ENCODE data around the gene HNRNPA2B1.

DNA sequence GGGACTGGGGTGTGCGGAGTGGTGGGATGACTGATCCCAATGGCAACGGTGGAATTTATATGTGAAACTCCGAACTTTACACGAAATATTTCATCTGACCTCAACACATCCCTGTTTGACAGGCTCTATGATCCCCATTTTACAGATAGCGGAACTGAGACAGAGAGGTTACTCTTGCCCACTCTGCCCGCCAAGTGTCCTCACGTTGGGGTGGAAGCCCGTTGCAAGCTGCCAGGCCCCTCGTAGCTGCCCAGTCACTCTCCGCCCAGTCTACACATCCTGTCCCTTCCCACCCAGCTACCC is 48.9 kb downstream of the HNRNPA2B1 start:
- TF ChIP-seq, protein P1, sequence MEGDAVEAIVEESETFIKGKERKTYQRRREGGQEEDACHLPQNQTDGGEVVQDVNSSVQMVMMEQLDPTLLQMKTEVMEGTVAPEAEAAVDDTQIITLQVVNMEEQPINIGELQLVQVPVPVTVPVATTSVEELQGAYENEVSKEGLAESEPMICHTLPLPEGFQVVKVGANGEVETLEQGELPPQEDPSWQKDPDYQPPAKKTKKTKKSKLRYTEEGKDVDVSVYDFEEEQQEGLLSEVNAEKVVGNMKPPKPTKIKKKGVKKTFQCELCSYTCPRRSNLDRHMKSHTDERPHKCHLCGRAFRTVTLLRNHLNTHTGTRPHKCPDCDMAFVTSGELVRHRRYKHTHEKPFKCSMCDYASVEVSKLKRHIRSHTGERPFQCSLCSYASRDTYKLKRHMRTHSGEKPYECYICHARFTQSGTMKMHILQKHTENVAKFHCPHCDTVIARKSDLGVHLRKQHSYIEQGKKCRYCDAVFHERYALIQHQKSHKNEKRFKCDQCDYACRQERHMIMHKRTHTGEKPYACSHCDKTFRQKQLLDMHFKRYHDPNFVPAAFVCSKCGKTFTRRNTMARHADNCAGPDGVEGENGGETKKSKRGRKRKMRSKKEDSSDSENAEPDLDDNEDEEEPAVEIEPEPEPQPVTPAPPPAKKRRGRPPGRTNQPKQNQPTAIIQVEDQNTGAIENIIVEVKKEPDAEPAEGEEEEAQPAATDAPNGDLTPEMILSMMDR (IDR thresholded peaks at IDR 0.05), result no peak
- TF ChIP-seq POLR2AphosphoS5 (IDR thresholded peaks at IDR 0.05) (no peak), EP300 (IDR thresholded peaks at IDR 0.05) (no peak)

Measured in upper lobe of left lung (tissue), 4 donors.